ENCODE data around the gene FAM111B.
"Not testable (repeated sequence)": the region's sequence is repeated elsewhere in the genome, so short reads cannot be mapped to it uniquely, and the experiment has no call there.

The FAM111B gene

GRCh38 chr11:59106363-59107336, at the start of gene FAM111B:
TSS of gene FAM111B (plus strand) at chr11:59107237. CDS start at chr11:59109626, 2,389 bp downstream.
- Histone ChIP-seq H3K27me3 (ENCODE audit: control insufficient read depth, insufficient read depth, low read length) (no peaks in the 10 kb centered on the region), H3K9me3 (ENCODE audit: control insufficient read depth, low read length) (no peaks in the 10 kb centered on the region), H3K4me3 (ENCODE audit: low read length) (peak within 1 kb of the TSS; percentile 53), H3K36me3 (ENCODE audit: control insufficient read depth, insufficient read depth, low read length) (no peaks in the 10 kb centered on the region), H3K9ac (ENCODE audit: low read length) (peak within 1 kb of the TSS; percentile 50), H3K4me1 (ENCODE audit: control insufficient read depth, insufficient read depth, low read length) (peaks cover 11% of the 10 kb centered on the region)

GRCh38 chr11:59058120-59059033, 48.7 kb upstream of the FAM111B start:
- Histone ChIP-seq H3K9ac (ENCODE audit: low read length) (peak overlapping the region; percentile 28), H3K27me3 (ENCODE audit: control insufficient read depth, insufficient read depth, low read length) (peaks cover 19% of the 10 kb centered on the region), H3K4me3 (ENCODE audit: low read length) (peak overlapping the region; percentile 41)
- H3K36me3 ChIP-seq (ENCODE audit: control insufficient read depth, insufficient read depth, low read length); H3K9me3 ChIP-seq (ENCODE audit: control insufficient read depth, low read length); H3K4me1 ChIP-seq (ENCODE audit: control insufficient read depth, insufficient read depth, low read length): not testable (repeated sequence)

GRCh38 chr11:59060096-59060495, 46.9 kb upstream of the FAM111B start:
- not testable (repeated sequence) for H3K9me3 ChIP-seq (ENCODE audit: control insufficient read depth, low read length); H3K9ac ChIP-seq (ENCODE audit: low read length); H3K4me3 ChIP-seq (ENCODE audit: low read length); H3K36me3 ChIP-seq (ENCODE audit: control insufficient read depth, insufficient read depth, low read length); H3K4me1 ChIP-seq (ENCODE audit: control insufficient read depth, insufficient read depth, low read length)
- H3K27me3 ChIP-seq (ENCODE audit: control insufficient read depth, insufficient read depth, low read length): peaks cover 22% of the 10 kb centered on the region

- Histone ChIP-seq H3K4me3 (ENCODE audit: low read length) (no peak overlapping the region), H3K4me1 (ENCODE audit: control insufficient read depth, insufficient read depth, low read length) (peaks cover 1% of the 10 kb centered on the region), H3K36me3 (ENCODE audit: control insufficient read depth, insufficient read depth, low read length) (no peaks in the 10 kb centered on the region), H3K9ac (ENCODE audit: low read length) (no peak overlapping the region), H3K9me3 (ENCODE audit: control insufficient read depth, low read length) (no peaks in the 10 kb centered on the region), H3K27me3 (ENCODE audit: control insufficient read depth, insufficient read depth, low read length) (peaks cover 22% of the 10 kb centered on the region)
These were observed 44.2 kb upstream of the FAM111B start for GRCh38 chr11:59062602-59063529.

GRCh38 chr11:59063996-59064727, 42.9 kb upstream of the FAM111B start:
- peaks cover 22% of the 10 kb centered on the region for H3K27me3 ChIP-seq (ENCODE audit: control insufficient read depth, insufficient read depth, low read length)
- H3K9ac ChIP-seq (ENCODE audit: low read length); H3K4me1 ChIP-seq (ENCODE audit: control insufficient read depth, insufficient read depth, low read length); H3K4me3 ChIP-seq (ENCODE audit: low read length); H3K36me3 ChIP-seq (ENCODE audit: control insufficient read depth, insufficient read depth, low read length); H3K9me3 ChIP-seq (ENCODE audit: control insufficient read depth, low read length): not testable (repeated sequence)

GRCh38 chr11:59069087-59069486, 38.0 kb upstream of the FAM111B start:
- Histone ChIP-seq H3K4me3 (ENCODE audit: low read length) (no peak overlapping the region), H3K27me3 (ENCODE audit: control insufficient read depth, insufficient read depth, low read length) (peaks cover 4% of the 10 kb centered on the region)

DNA sequence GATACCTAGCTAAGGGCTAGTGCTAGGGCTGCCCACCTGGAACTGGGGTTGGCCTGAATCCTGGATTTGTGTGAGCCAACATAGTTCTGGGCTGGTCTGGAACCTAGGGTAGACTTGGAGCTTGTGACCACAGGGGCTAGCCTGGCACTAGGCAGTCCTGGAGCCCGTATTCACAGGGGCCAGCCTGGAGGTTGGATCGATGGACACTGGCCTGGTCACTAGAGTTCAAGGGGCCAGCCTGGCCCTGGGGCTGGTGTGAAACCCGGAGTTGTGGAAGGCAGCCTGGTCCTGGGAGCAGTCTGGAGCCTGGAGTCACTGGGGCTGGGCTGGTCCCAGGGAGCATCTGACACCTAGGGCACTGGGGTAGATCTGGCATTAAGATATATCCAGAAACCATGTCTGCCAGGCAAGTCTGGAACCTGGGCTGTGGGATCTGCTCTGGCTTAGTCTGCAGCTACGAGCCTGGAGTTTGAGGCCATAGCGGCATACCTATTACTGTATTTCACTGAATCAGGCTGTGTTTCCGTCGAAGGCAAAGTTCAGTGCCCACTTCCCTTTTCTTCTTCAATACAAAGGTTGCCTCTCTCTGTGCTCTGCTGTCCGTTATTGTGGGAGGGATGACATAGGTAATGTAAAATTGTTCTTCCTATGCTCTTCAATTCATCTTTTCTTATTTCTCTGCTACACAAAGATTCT, 30.0 kb upstream of the FAM111B start:
- Histone ChIP-seq H3K36me3 (ENCODE audit: control insufficient read depth, insufficient read depth, low read length) (no peaks in the 10 kb centered on the region), H3K27me3 (ENCODE audit: control insufficient read depth, insufficient read depth, low read length) (no peaks in the 10 kb centered on the region), H3K4me3 (ENCODE audit: low read length) (no peak overlapping the region), H3K4me1 (ENCODE audit: control insufficient read depth, insufficient read depth, low read length) (no peaks in the 10 kb centered on the region), H3K9ac (ENCODE audit: low read length) (no peak overlapping the region), H3K9me3 (ENCODE audit: control insufficient read depth, low read length) (no peaks in the 10 kb centered on the region)

More at GRCh38 chr11:59069087-59069486, 38.0 kb upstream of the FAM111B start:
- H3K9me3 ChIP-seq (ENCODE audit: control insufficient read depth, low read length): no peaks in the 10 kb centered on the region
- H3K9ac ChIP-seq (ENCODE audit: low read length): no peak overlapping the region
- H3K36me3 ChIP-seq (ENCODE audit: control insufficient read depth, insufficient read depth, low read length): no peaks in the 10 kb centered on the region
- no peaks in the 10 kb centered on the region for H3K4me1 ChIP-seq (ENCODE audit: control insufficient read depth, insufficient read depth, low read length)

DNA sequence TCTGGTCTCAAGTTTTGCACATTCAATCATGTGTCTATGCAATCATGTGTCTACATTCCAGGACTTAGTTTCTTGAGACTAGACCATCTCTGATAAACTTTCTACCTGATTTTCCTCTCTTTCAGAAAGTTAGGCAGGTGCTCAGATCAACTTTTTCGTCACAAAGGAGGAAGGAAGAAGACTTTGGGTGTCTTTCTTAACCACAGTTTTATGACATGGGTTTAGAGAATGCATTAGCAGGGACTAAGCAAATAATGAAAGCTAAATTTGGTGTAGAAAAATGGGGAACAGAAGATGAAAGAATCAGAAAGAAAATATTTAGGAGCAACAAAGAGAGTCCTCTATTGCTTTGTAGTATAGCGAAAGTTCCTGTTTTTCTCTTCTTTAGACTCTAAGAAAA, 28.6 kb upstream of the FAM111B start:
- Histone ChIP-seq H3K27me3 (ENCODE audit: control insufficient read depth, insufficient read depth, low read length) (no peaks in the 10 kb centered on the region), H3K4me3 (ENCODE audit: low read length) (no peak overlapping the region), H3K36me3 (ENCODE audit: control insufficient read depth, insufficient read depth, low read length) (no peaks in the 10 kb centered on the region)

GRCh38 chr11:59079086-59079485, 28.0 kb upstream of the FAM111B start:
- no peaks in the 10 kb centered on the region for H3K36me3 ChIP-seq (ENCODE audit: control insufficient read depth, insufficient read depth, low read length)

More for the DNA sequence above, 28.6 kb upstream of the FAM111B start:
- Histone ChIP-seq H3K9ac (ENCODE audit: low read length) (no peak overlapping the region), H3K4me1 (ENCODE audit: control insufficient read depth, insufficient read depth, low read length) (no peaks in the 10 kb centered on the region), H3K9me3 (ENCODE audit: control insufficient read depth, low read length) (no peaks in the 10 kb centered on the region)

GRCh38 chr11:59080421-59080820, 26.6 kb upstream of the FAM111B start:
- not testable (repeated sequence) for H3K9me3 ChIP-seq (ENCODE audit: control insufficient read depth, low read length); H3K4me3 ChIP-seq (ENCODE audit: low read length); H3K27me3 ChIP-seq (ENCODE audit: control insufficient read depth, insufficient read depth, low read length); H3K4me1 ChIP-seq (ENCODE audit: control insufficient read depth, insufficient read depth, low read length); H3K9ac ChIP-seq (ENCODE audit: low read length); H3K36me3 ChIP-seq (ENCODE audit: control insufficient read depth, insufficient read depth, low read length)

More at GRCh38 chr11:59079086-59079485, 28.0 kb upstream of the FAM111B start:
- H3K4me1 ChIP-seq (ENCODE audit: control insufficient read depth, insufficient read depth, low read length): no peaks in the 10 kb centered on the region
- H3K4me3 ChIP-seq (ENCODE audit: low read length): no peak overlapping the region
- no peak overlapping the region for H3K9ac ChIP-seq (ENCODE audit: low read length)
- no peaks in the 10 kb centered on the region for H3K9me3 ChIP-seq (ENCODE audit: control insufficient read depth, low read length)
- no peaks in the 10 kb centered on the region for H3K27me3 ChIP-seq (ENCODE audit: control insufficient read depth, insufficient read depth, low read length)

All from mucosa of stomach (tissue), 1 donor.